ENCODE results near the gene EIF5B. TPM values are rescaled to one million over a fixed set of nuclear protein-coding genes. Genes with fewer than 3 reads are reported as not detected.
"Not testable (repeated sequence)": the region's sequence is repeated elsewhere in the genome, so short reads cannot be mapped to it uniquely, and the experiment has no call there.

Gene EIF5B
- total and polyA plus RNA-seq, 2 experiments from 2014 or later, result 34.2 to 108 TPM

- DNase-seq (ENCODE audit: low spot score); H2AFZ ChIP-seq; H3K4me2 ChIP-seq; H3K27me3 ChIP-seq (ENCODE audit: insufficient read depth); H3K9me2 ChIP-seq (ENCODE audit: insufficient read depth); H3K27ac Mint-ChIP-seq; ATAC-seq; H3K27ac ChIP-seq (ENCODE audit: low read depth); H3K4me3 Mint-ChIP-seq; H3K9me3 Mint-ChIP-seq; H3K4me3 ChIP-seq; H3K4me1 Mint-ChIP-seq; H3K36me3 Mint-ChIP-seq (ENCODE audit: low read depth); H3K36me3 ChIP-seq (ENCODE audit: insufficient read depth); H3F3A ChIP-seq (replicated peaks; ENCODE audit: low read depth); H3K27me3 Mint-ChIP-seq (ENCODE audit: insufficient read depth, low read depth, poor library complexity): not testable (repeated sequence)
- peaks cover 15% of the 10 kb centered on the region for H3K4me1 ChIP-seq (ENCODE audit: insufficient read depth)
- peaks cover 49% of the 10 kb centered on the region for H4K20me1 ChIP-seq (replicated peaks; ENCODE audit: insufficient read depth)
- H3K79me2 ChIP-seq (replicated peaks; ENCODE audit: insufficient read depth), result peaks cover 100% of the 10 kb centered on the region
Measured at GRCh38 chr2:99354825-99355224, 17.6 kb downstream of the EIF5B start.

- H3K27ac Mint-ChIP-seq, result peak overlapping the region; percentile 78
- H4K20me1 ChIP-seq (replicated peaks; ENCODE audit: insufficient read depth), result peaks cover 38% of the 10 kb centered on the region
- TF ChIP-seq CTCF (conservative IDR thresholded peaks at IDR 0.05; ENCODE audit: low read depth in 2 of 2), result no peak
- no peak for TF ChIP-seq ZNF462 (CRISPR knock-in tag; IDR thresholded peaks at IDR 0.05)
- TF ChIP-seq STAT1 (IDR thresholded peaks at IDR 0.05; ENCODE audit: unreplicated experiment), result no peak
- no peak for TF ChIP-seq JUNB (IDR thresholded peaks at IDR 0.05; ENCODE audit: unreplicated experiment)
- no peak for TF ChIP-seq NANOG (IDR thresholded peaks at IDR 0.05; ENCODE audit: borderline replicate concordance)
- TF ChIP-seq EZH2 (IDR thresholded peaks at IDR 0.05; ENCODE audit: low read depth, unreplicated experiment), result no peak
- no peak for TF ChIP-seq ETS1 (IDR thresholded peaks at IDR 0.05)
- TF ChIP-seq REST (IDR thresholded peaks at IDR 0.05; ENCODE audit: unreplicated experiment), result no peak
- no peak for TF ChIP-seq ZNF331 (CRISPR knock-in tag; IDR thresholded peaks at IDR 0.05; ENCODE audit: low read depth)
- TF ChIP-seq CREB1 (CRISPR knock-in tag; IDR thresholded peaks at IDR 0.05; ENCODE audit: low read depth), result no peak
Measured at GRCh38 chr2:99356853-99357252, 19.7 kb downstream of the EIF5B start.

More at GRCh38 chr2:99356853-99357252, 19.7 kb downstream of the EIF5B start:
- Mint-ChIP-seq H3K4me3 (no peak overlapping the region), H3K9me3 (no peaks in the 10 kb centered on the region), H3K36me3 (ENCODE audit: low read depth) (peaks cover 9% of the 10 kb centered on the region), H3K27me3 (ENCODE audit: insufficient read depth, low read depth, poor library complexity) (no peaks in the 10 kb centered on the region), H3K4me1 (peaks cover 10% of the 10 kb centered on the region; the same call in 2 of the 3 replicates)
- Histone ChIP-seq H3K36me3 (ENCODE audit: insufficient read depth) (no peaks in the 10 kb centered on the region), H3K9me2 (ENCODE audit: insufficient read depth) (no peaks in the 10 kb centered on the region), H3K4me1 (ENCODE audit: insufficient read depth) (peaks cover 15% of the 10 kb centered on the region), H2AFZ (no peak overlapping the region), H3K4me3 (no peak overlapping the region), H3F3A (replicated peaks; ENCODE audit: low read depth) (no peaks in the 10 kb centered on the region), H3K79me2 (replicated peaks; ENCODE audit: insufficient read depth) (peaks cover 93% of the 10 kb centered on the region), H3K27me3 (ENCODE audit: insufficient read depth) (no peaks in the 10 kb centered on the region), H3K4me2 (no peak overlapping the region), H3K27ac (ENCODE audit: low read depth) (no peak overlapping the region)
- DNase-seq (ENCODE audit: low spot score), result no peak
- ATAC-seq, result no peak
